ENCODE results near the gene DDX53. TPM values are rescaled to one million over a fixed set of nuclear protein-coding genes. Genes with fewer than 3 reads are reported as not detected.

DDX53 gene
- total RNA-seq (2014; rRNA removed; shearing (Covaris generic)) (not detected in 2 replicates), total RNA-seq (2022) (not detected in 2 replicates), Bru-seq, nascent RNA (not detected), BruChase-seq, experiment 1, labeled RNA remaining after a 6-hour chase (not detected), BruChase-seq, experiment 2, labeled RNA remaining after a 2-hour chase (not detected)
- long read RNA-seq = 0 reads

DNA sequence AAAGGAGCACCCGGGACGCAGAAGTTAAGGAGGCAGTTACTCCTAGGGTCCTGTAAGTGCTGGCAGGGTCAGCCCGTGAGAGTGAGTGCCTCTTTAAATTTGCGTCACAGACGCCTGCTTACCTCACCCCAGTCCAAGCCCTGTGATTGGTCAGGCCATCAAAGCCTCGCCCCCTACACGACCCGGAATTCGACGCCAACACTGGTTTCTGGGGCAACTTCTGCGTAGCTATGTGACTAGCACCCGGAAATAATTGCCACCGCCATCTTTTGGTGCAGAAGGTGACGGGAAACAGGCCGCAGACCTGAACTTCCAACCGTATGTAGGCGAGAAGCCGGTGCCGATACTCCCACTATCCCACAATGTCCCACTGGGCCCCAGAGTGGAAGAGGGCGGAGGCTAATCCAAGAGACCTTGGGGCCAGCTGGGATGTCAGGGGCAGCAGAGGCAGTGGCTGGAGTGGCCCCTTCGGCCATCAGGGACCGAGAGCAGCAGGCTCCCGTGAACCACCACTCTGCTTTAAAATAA lies at the start of gene DDX53:
Gene DDX53, plus strand, starts transcription at position 265 of the 528 bp plus-strand sequence. Its CDS starts 98 bp downstream, at position 363.
- Histone ChIP-seq H4K20me1 (ENCODE audit: insufficient read depth, low read length) (no peaks in the 10 kb centered on the region), H3K36me3 (ENCODE audit: insufficient read depth, low read length) (no peaks in the 10 kb centered on the region), H3K9me3 (ENCODE audit: low read length) (no peaks in the 10 kb centered on the region), H3K79me2 (ENCODE audit: insufficient read depth, low read depth, low read length) (no peaks in the 10 kb centered on the region), H3K4me1 (ENCODE audit: insufficient read depth, low read length, poor library complexity, severe bottlenecking) (no peaks in the 10 kb centered on the region), H3K27ac (ENCODE audit: low read depth, low read length, poor library complexity, severe bottlenecking) (no peak within 1 kb of the TSS), H2AFZ (ENCODE audit: low read length) (no peak within 1 kb of the TSS), H3K9me2 (ENCODE audit: insufficient read depth, low read length) (no peaks in the 10 kb centered on the region), H3K4me2 (ENCODE audit: low read length) (no peak within 1 kb of the TSS), H3K4me3 (ENCODE audit: low read depth, low read length, poor library complexity, severe bottlenecking) (no peak within 1 kb of the TSS)
- BruUV-seq (replicated peaks) = no TSS peak
- ChIA-PET POLR2A (no interaction called here), CTCF (ENCODE audit: unreplicated experiment) (no interaction called here)
- TF ChIP-seq EZH2phosphoT487 (IDR thresholded peaks at IDR 0.05; ENCODE audit: borderline replicate concordance, low read depth, low read length) = no peak
- TF ChIP-seq, protein P1, sequence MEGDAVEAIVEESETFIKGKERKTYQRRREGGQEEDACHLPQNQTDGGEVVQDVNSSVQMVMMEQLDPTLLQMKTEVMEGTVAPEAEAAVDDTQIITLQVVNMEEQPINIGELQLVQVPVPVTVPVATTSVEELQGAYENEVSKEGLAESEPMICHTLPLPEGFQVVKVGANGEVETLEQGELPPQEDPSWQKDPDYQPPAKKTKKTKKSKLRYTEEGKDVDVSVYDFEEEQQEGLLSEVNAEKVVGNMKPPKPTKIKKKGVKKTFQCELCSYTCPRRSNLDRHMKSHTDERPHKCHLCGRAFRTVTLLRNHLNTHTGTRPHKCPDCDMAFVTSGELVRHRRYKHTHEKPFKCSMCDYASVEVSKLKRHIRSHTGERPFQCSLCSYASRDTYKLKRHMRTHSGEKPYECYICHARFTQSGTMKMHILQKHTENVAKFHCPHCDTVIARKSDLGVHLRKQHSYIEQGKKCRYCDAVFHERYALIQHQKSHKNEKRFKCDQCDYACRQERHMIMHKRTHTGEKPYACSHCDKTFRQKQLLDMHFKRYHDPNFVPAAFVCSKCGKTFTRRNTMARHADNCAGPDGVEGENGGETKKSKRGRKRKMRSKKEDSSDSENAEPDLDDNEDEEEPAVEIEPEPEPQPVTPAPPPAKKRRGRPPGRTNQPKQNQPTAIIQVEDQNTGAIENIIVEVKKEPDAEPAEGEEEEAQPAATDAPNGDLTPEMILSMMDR (conservative IDR thresholded peaks at IDR 0.05; ENCODE audit: low read length) = no peak
- intact Hi-C loops (cut with micrococcal nuclease; ENCODE audit: unreplicated experiment) = no loop called here
- no peak for DNase-seq (ENCODE audit: low spot score)

DNA sequence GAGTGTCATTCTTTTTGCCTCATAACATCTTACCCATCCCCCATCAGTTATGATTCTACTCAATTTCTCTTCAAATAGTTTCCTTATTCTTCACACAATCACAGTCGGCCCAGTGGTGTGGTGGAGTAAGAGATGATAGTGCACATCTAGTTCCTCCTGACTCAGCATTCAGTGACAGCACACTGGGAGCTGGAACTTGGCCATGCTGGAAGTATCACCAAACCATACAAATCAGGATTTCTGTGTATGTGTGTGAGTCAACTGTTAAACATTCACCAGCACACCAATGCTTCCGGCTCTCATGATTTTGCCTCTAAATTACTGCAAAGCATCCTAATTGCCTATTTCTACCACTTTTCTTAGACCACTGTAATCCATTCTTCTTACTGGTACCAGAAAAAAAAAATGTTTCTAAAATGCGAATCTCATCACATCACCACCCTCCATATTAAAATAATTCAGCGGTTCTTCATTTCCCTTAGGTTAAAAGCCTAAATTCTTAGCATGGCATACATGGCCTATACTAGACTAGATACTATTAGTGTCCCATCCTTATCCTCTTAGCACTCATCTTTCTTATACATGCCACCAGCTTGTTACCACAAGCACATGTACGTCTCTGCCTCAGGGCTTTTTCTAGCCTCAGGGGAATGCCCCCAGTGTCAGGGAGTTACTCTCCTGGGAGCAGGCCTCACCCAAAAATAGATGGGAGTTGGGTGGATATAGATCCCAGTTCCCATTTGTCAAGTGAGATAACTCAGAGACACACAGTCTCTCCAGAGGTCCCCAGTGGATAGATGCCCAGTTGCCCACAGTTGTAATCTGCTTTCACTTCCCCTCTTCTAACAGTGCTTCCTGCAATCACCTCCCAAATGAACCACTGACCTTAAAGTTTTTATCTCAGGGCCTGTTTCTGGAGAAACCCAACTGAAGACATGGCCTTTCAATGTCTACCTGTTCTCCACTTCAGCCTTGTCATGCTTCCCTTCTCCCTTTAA lies 49.2 kb upstream of the DDX53 start:
- no peaks in the 10 kb centered on the region for H4K20me1 ChIP-seq (ENCODE audit: insufficient read depth, low read length)
- H3K27ac ChIP-seq (ENCODE audit: low read depth, low read length, poor library complexity, severe bottlenecking) = no peak overlapping the region
- H2AFZ ChIP-seq (ENCODE audit: low read length) = no peak overlapping the region
- no peaks in the 10 kb centered on the region for H3K9me3 ChIP-seq (ENCODE audit: low read length)
- no peak overlapping the region for H3K4me2 ChIP-seq (ENCODE audit: low read length)
- no peaks in the 10 kb centered on the region for H3K79me2 ChIP-seq (ENCODE audit: insufficient read depth, low read depth, low read length)
- POLR2A ChIA-PET = no interaction called here
- DNase-seq (ENCODE audit: low spot score) = no peak
- intact Hi-C loops (cut with micrococcal nuclease; ENCODE audit: unreplicated experiment) = no loop called here
- no TSS peak for BruUV-seq (replicated peaks)
- H3K9me2 ChIP-seq (ENCODE audit: insufficient read depth, low read length) = no peaks in the 10 kb centered on the region
- H3K4me1 ChIP-seq (ENCODE audit: insufficient read depth, low read length, poor library complexity, severe bottlenecking) = no peaks in the 10 kb centered on the region
- no peaks in the 10 kb centered on the region for H3K36me3 ChIP-seq (ENCODE audit: insufficient read depth, low read length)
- no peak overlapping the region for H3K4me3 ChIP-seq (ENCODE audit: low read depth, low read length, poor library complexity, severe bottlenecking)
- TF ChIP-seq, protein P1 (conservative IDR thresholded peaks at IDR 0.05; ENCODE audit: low read length) = no peak
- TF ChIP-seq EZH2phosphoT487 (IDR thresholded peaks at IDR 0.05; ENCODE audit: borderline replicate concordance, low read depth, low read length) = no peak
- CTCF ChIA-PET (ENCODE audit: unreplicated experiment) = no interaction called here
